Stimulated activated CD4-positive, alpha-beta T cell treated with anti-CD3 and anti-CD28 coated beads, Interleukin-4, amount 100 ng/mL, for 4 hours (primary cell): ENCODE measurements around the gene GABRG3.

ENCODE experiments used
- DNase-seq, 2 experiments: peaks; one replicate each; pipeline ENCODE4 v3.0.0-alpha.2; 2020

The GABRG3 gene

DNA sequence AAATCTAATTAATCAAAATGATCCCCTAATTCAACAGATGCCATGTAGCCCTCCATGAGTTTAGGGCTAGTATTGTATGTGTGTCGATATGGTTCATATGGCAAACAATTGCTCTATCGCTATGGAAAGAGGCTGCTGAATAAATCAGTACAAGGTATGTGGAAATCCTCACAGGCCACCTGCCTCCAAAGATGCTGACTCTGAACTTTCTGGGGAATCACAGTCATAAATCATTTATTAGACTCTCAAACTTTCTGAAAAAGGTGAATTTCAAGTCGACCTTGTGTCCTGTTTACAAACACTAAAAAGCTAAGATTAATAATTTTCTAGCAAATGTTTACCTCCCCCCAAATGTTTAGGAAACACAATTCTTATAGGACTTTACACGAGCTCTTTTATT lies 462.6 kb downstream of the GABRG3 start:
- no peak for DNase-seq

DNA sequence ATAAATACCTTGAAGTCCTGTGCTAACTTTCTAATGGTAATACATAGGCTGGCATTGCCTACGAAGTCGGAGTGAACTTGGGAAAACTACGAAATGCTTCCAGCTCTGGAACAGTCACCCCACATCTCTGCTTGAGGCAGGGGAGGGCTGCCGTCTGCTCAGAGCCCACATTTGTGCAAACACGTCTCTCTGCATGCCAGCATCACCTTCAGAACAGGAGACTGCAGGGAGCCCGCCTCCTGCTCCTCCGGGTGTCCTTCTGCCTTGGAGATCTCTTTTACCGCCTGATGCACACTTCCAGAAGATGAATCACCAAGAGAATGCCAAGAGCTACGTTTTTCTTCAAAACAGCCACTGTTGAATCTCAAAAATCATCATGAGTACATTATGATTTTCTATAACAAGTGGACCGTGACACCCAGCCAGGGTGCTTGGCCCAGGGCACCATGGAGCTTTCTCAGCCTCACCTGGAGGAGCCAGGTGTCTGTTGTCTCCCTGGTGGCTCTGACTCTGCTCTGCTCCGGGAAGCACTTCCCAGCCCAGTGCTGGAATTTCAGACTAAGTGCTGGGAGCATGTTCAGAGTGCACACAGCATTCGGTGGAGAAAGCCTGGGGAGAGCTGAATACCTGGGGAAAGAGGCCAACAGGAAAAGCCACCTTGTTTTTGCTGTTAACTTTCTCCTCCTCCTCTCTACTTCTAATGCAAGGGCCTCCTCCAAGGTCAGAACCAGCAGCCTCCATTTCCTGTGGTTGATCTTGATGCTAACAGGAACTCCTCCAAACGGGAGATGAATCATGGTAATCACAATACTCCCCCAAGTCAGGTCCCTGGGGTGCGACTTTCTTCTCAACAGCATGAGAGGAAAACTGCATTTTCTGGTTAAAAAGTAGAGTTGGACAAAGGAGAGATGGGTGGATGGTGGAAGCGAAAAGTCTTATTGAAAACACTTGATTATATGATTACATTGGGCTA lies 467.7 kb downstream of the GABRG3 start:
- no peak for DNase-seq

GRCh38 chr15:27441120-27441519 lies 470.1 kb downstream of the GABRG3 start:
- DNase-seq = no peak

DNA sequence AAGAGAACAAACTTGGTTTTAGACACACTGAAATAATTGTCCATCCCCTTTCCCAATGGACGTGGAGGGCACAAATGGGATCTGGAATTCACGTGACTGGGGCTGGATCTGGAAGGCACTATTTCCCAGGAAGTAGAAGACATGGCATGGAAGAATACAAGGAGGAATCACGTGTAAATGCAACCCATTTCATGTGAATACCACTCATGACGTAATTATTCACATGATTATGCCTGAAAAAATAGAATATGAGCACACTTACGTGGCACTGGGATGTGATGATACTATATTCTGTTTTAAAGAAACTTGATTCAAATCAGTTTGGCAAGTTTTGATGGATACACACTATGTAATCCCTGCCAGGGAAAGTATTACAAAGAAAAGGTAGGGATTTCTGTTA lies 477.3 kb downstream of the GABRG3 start:
- DNase-seq = no peak

- no peak for DNase-seq
Observed at GRCh38 chr15:27448986-27449385, 478.0 kb downstream of the GABRG3 start.

GRCh38 chr15:27449941-27450340 lies 479.0 kb downstream of the GABRG3 start:
- no peak for DNase-seq

- no peak for DNase-seq
Observed at GRCh38 chr15:27454281-27455075, 483.5 kb downstream of the GABRG3 start.

- no peak for DNase-seq
Observed at GRCh38 chr15:27456807-27457206, 485.8 kb downstream of the GABRG3 start.

- no peak for DNase-seq
Observed at GRCh38 chr15:27457766-27458165, 486.8 kb downstream of the GABRG3 start.

GRCh38 chr15:27458345-27459084 lies 487.5 kb downstream of the GABRG3 start:
- no peak for DNase-seq

DNA sequence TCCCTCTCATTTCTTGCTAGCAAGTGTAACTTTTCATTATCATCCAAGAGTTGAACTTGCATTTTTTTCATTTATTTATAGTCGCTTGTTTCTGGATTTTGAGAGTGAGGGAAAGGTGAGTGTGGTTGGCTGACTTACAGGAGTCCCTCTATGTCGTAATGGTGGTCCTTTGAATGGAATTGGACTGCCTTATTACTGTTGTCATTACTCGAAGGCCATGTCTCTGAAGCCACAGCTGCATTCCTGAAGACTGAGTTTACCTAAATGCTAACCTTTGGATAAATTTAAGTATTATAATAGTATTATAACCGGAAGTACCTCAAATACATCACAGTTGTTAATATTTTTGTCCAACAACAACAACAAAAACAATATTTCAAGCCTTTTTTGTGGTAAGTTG lies 488.9 kb downstream of the GABRG3 start:
- DNase-seq = no peak

DNA sequence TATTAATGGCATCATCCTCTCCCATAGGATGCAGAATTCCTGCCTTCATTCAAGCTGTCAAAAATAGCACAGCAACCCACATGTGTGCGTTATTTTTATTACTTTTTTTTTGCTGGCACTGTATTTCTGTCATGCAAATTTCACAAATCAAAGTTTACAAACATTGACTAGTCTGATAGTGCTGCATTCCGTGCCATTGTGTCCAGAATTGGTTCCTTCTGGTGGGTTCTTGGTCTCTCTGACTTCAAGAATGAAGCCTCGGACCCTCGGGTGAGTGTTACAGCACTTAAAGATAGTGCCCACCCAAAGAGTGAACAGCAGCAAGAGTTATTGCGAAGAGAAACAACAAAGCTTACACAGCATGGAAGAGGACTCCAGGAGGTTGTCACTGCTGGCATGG lies 490.2 kb downstream of the GABRG3 start:
- no peak for DNase-seq

DNA sequence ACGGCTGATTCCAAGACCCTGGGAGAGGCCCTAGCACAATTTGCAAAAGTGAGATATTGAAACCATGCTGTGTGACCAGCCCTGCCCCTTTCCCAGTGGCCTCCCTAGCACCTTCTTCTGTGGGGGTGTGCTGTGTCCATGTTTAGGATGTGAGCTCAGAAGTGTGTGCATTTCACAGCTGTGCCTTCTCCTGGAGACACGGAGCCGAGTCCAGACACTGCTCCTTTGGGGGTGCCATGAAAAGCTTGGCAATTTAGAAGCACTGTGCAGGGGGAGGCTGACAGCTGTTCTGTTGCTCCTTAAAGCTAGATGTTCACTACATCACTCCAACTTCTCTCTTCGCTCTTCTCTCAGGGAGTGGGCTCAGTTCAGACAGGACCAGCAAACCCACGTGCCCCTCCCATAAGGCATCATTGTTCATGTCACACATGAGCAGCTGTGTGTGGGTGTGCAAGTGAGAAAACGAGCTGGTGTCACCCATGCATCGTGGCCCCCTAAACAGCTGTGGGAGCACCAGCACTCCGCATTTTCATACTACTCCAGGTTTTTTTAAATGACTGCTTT lies 492.6 kb downstream of the GABRG3 start:
- no peak for DNase-seq

GRCh38 chr15:27464941-27465612 lies 494.1 kb downstream of the GABRG3 start:
- no peak for DNase-seq

DNA sequence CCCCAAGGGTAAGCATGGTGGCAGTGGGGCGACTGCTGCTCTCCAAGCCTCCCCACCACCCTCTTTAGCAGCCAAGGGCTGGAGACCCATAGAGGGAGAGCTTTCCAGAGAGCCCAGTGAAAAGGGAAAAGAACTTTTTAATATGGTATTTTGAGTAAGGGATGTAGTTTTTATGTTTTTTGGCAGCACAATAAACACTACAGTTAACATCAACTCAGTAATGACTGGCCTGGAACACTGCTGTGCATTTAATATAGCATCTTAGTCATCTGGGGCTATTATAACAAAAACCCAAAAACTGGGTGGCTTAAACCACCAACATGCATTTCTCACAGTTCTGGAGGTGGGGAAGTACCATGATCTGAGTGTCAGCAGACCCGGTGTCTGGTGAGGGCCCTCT lies 495.8 kb downstream of the GABRG3 start:
- no peak for DNase-seq

- DNase-seq = no peak
Observed at GRCh38 chr15:27468151-27468591, 497.2 kb downstream of the GABRG3 start.

- no peak for DNase-seq
Observed at GRCh38 chr15:27473845-27474244, 502.9 kb downstream of the GABRG3 start.

GRCh38 chr15:27475395-27475794 lies 504.4 kb downstream of the GABRG3 start:
- no peak for DNase-seq

GRCh38 chr15:27479296-27480140 lies 508.5 kb downstream of the GABRG3 start:
- DNase-seq = no peak

DNA sequence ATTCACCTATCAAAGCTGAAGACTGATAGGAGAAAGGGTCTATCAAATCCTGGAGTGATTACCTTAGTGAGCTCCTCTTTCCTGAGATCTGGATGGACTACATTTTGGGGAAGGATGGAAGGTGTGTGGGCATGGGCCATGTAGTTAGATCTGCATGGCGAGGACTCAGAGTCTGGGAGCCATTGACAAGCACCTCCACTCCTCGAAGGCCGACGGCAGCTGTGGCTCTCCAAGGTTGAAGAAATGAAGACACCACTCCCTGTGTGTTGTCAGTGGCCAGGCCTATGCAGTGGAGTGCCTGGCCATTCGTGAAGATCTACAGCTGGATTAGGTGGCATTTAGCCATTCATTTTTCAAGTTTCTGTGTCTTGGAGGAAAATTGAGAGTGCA lies 509.2 kb downstream of the GABRG3 start:
- no peak for DNase-seq

DNA sequence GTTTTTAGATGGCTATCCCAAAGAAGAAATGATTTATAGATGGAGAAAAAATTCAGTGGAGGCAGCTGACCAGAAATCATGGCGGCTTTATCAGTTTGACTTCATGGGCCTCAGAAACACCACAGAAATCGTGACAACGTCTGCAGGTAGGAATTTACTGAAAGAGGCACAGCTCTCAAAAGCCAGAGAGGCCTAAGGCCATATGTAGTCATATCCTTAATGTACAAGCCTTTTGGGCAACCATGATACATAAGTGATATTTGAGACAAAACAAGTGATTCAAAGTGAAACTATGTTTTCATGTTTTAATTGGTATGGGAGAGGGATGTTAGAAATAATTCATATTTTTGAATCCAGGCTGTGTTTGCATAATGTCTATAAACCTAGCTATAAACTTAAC lies 509.7 kb downstream of the GABRG3 start:
- DNase-seq = no peak
